Measurements from ENCODE around the gene SPOPL.

DNA sequence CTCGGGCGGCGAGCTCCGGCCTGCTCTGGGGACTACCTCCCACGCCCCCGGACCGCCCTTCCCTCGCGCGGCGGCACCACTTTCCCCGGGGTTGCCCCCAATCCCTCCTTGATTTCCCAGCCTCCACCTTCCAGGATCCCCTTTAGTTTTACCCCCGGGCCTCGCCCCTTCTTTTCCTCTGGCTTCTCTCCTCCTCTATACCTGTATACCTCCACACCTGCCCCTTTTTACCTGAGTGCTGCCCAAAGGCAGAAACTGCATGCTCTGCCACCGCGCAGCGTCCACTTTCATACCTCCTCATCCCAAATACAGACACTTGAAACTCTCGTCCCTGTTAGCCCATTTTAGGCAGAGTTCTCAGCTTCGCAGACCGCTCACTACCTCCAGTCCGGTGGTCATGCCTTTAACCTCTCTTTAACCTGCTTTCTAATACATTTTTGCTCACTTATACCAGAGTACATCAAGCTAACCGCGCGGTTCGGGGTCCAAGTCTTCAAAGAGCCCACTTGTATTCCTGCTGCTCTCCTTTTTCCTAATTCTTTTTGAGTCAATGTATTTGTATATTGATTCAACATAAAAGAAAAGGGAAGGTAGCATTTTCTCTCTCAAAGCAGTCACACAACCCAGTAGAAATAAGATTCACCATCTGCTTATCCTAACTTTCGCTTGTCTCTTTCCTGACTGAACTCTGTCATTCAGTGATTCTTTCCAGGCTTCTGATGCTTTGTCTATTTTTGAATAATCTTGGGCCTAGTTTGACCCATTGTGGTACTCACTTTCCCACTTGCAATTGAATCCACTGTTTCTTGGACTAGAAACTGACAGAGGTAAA lies 901 bp downstream of the SPOPL start:
- TF ChIP-seq, protein P1, sequence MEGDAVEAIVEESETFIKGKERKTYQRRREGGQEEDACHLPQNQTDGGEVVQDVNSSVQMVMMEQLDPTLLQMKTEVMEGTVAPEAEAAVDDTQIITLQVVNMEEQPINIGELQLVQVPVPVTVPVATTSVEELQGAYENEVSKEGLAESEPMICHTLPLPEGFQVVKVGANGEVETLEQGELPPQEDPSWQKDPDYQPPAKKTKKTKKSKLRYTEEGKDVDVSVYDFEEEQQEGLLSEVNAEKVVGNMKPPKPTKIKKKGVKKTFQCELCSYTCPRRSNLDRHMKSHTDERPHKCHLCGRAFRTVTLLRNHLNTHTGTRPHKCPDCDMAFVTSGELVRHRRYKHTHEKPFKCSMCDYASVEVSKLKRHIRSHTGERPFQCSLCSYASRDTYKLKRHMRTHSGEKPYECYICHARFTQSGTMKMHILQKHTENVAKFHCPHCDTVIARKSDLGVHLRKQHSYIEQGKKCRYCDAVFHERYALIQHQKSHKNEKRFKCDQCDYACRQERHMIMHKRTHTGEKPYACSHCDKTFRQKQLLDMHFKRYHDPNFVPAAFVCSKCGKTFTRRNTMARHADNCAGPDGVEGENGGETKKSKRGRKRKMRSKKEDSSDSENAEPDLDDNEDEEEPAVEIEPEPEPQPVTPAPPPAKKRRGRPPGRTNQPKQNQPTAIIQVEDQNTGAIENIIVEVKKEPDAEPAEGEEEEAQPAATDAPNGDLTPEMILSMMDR (IDR thresholded peaks at IDR 0.05): no peak
- TF ChIP-seq POLR2A (IDR thresholded peaks at IDR 0.05): no peak

Data from Peyer's patch (tissue), 4 donors.